HG02571 (cell line): Measurements from ENCODE around the gene SMG7.

ENCODE experiments used
- ATAC-seq: cut with Tn5 transposase; IDR thresholded peaks from one replicate; pipeline ENCODE4 v1.9.1; 2021; ENCODE audit warnings: mild to moderate bottlenecking, moderate library complexity; ENCODE audit not compliant: unreplicated experiment

SMG7 gene

DNA sequence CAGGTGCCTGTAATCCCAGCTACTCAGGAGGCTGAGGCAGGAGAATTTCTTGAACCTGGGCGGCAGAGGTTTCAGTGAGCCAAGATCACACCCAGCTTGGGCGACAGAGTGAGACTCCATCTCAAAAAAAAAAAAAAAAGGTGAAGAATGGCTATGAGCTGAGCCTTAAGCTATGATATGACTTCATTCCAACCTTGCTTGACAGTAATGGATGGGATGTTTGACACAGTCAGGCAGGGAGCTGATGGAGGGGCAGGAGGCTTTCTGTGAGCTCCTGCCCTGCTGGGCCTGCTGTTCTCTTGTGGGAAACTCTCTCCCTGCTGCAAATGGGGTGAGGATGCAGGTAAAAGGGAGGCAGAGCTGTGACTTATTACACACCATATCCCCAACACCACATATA lies 90.4 kb downstream of the SMG7 start:
- no peak for ATAC-seq

GRCh38 chr1:183565261-183565660 lies 93.0 kb downstream of the SMG7 start:
- no peak for ATAC-seq

DNA sequence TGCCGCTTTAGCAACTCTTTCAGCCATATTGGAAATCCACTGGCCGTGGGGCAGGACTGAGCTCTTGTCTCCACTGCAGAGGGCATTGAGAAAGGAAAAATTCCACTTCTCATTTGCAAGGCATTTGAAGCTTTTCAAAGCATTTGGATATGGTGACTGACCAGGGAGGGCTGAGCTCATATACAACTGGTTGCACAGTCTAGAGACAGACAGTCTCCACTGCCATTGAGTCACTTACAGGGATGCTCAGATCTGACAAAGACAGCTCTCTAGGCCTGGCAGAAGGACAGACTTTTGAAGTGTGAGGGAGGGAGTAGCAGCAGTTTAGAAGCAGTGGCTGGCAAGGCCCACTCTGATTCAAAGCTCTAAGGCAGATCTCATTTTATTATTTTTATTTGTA lies 93.7 kb downstream of the SMG7 start:
- ATAC-seq, result no peak

GRCh38 chr1:183567584-183567983 lies 95.3 kb downstream of the SMG7 start:
- no peak for ATAC-seq

DNA sequence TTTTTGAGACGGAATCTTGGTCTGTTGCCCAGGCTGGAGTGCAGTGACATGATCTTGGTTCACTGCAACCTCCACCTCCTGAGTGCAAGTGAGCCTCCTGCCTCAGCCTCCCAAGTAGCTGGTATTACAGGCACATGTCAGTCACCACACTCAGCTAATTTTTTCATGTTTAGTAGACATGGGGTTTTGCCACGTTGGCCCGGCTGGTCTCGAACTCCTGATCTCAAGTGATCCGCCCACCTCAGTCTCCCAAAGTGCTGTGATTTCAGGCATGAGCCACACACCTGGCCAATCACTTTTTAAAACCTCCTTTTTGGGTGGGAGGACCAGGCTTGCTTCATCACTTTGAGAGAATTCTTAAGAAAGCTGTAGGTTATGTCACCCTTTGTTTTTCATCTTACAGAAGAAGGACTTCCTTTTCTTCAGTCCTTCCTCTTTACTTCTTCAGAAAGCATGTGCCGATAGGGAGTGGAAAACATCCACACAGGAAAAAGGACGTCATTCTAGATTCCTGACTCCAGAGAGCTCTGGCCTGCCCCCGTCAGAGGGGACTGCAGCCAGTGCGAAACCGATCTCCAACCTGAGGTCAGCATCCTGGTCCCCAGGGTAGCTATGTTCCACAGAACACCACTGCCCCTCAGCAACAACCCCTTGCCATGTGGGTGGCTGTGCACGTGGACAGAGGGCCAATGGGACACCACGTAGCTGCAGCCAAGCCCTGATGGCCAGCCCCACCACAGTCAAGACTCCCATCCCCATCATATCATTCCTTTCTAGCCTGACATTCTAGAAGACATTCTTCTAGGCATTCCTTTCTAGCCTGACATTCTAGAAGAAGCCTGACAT lies 96.1 kb downstream of the SMG7 start:
- ATAC-seq, result no peak

DNA sequence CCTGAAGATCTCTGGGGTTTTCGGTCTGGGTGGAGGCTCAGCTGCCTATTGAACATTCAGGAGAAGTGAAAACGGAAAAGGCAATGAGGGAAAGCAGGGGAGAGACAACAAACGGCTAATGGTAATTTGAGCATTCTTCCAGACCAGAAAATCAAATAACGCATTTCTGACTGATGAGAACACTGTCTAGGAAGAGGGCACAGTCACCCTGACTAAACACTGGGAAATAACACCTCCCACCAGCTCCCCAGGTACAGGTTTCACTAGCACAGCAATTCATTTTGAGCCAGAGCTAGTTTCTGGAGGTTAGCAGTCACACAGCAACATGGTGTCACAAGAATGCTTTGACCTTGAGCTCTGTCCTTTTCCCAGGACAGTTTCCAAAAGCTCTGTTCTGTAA lies 96.8 kb downstream of the SMG7 start:
- no peak for ATAC-seq

DNA sequence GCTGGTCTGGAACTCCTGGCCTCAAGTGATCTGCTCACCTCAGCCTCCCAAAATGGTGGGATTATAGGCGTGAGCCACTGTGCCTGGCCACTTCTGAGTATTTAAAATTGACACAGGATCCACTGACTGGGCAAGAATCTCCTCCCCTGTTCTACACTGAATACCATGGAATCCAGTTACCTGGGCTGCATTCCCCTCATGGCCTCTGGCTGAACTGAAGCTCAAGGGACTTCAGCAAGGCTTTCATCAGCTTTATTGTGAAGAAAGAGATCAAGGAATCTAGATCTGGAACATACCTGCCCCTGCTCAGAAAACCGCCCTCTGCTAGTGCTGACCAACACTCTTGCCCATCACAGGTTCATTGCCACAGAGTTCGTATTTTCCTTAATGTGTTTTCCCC lies 97.5 kb downstream of the SMG7 start:
- ATAC-seq, result no peak

DNA sequence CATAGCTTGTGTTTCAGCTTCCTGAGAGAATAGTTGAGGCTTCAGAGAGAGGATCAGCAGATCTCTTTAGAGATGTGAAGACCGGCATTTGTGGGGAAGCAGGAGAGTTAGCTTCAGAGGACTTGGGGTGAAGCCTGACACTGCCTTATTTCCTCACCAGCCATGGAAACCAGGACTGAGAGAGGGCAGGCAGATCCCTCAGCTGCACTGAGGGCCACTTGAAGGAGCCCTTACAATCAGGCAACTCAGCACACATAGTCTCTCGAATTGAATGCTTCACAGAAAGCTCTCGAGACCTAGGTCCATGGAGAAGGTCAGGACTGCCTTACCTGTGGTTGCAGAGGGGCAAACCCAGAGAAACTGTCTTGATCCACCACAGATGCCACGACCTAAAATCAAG lies 98.2 kb downstream of the SMG7 start:
- ATAC-seq, result no peak

DNA sequence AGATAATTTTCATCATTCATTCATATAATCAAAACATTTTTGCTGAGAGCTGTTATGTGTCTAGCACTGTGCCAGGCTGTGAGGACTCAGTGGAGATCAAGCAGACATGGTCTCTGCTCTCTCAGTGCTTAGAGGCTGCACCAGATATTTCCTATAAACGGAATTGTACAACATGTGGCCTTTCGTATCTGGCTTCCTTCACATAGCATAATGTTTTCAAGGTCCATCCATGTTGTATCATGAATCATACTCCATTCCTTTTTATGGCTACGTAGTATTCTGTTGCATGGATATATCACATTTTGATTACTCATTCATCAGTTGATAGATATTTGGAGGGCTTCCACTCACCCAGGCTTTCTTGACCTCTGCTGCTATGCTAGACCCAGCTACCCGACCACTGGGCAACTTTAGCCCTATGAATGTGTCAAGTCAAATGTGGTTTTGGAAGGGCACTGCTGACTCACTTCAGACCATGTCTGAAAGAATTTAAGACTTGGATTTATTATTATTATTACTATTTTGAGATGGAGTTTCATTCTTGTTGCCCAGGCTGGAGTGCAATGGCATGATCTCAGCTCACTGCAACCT lies 99.5 kb downstream of the SMG7 start:
- no peak for ATAC-seq

DNA sequence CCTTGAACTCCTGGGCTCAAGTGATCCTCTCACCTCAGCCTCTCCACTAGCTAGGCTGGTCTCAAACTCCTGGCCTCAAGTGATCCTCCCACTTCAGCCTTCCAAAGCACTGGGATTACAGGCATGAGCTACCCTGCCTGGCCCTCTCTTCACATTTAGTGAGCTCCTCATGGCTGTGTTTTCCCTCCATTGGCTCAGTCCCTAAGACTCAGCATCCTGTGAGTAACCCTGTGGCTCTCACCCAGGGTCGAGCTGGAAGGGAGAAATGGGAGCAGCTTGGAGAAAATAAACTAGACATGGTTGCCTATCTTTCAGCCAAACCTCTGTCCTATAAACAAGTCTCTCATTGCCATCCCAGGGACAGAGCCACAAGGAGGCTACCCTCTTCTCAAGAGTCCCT lies 100.4 kb downstream of the SMG7 start:
- ATAC-seq, result no peak

GRCh38 chr1:183575606-183576005 lies 103.3 kb downstream of the SMG7 start:
- no peak for ATAC-seq

DNA sequence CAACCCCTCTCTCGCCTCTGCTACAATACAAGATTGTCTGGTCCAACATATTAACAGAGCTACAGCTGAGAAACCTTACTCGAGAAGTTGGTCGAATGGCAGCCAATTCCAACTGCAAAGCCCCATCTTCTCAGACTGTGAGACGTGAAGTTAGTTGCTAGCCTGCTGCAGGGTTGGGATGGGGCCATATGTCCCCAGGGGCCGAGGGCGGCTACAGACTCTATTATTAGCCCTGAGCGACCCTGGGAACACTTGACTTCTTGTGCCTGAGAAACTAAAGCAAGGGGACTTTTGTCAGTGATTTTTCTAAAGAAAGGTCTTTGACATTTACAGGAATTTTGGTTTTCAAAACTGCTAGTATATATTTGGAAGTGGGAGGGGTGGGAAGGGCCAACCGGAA lies 104.2 kb downstream of the SMG7 start:
- no peak for ATAC-seq

DNA sequence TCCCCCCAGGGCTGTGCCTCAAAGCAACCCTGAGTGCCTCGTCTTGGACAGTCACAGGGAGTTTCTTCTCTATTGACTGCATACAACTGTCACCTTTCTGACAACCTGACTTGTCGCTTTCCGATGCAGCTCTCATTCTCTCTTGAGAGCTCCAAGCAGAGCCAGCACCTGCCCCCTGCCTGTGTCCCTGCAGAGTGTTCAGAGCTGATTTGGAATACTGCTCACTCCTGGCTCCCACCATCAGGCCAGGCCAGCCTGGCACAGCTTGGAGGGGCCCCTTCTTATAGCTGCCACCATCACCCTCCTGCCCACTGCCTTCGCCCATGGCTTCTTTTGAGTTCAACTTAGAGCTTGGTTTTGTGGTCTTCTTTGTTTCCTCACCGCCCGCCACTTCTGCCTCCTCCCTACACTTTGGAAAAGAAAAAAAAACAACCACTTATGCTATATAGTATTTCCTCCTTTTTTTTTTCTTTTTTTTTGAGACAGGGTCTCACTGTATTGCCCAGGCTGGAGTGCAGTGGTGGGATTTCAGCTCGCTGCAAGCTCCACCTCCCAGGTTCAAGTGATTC lies 105.7 kb downstream of the SMG7 start:
- no peak for ATAC-seq

GRCh38 chr1:183578856-183579255 lies 106.6 kb downstream of the SMG7 start:
- no peak for ATAC-seq

- no peak for ATAC-seq
Measured at GRCh38 chr1:183580281-183580682, 108.0 kb downstream of the SMG7 start.

- no peak for ATAC-seq
Measured at GRCh38 chr1:183582021-183582713, 109.9 kb downstream of the SMG7 start.

- ATAC-seq, result no peak
Measured at GRCh38 chr1:183583466-183583865, 111.2 kb downstream of the SMG7 start.

GRCh38 chr1:183584147-183584546 lies 111.8 kb downstream of the SMG7 start:
- ATAC-seq, result no peak

GRCh38 chr1:183585038-183585437 lies 112.7 kb downstream of the SMG7 start:
- ATAC-seq, result no peak

DNA sequence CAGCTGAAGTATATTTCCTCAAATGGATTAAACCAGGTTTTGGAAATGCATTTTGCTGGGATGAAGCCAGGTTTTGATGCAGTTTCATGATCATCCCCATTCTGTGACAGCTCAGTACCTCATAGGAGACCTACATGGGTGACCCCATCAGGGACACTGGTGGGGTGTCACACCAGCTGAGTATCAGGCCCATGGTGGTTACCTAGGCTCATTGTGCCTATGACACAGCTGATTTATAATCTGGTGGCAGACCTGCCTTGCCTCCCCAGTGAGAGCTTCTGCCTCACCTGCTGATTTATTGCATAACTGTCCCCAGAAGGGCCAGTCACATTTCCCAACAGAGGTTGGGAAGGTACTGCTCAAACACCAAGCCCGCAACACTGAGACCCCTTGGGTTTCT lies 114.2 kb downstream of the SMG7 start:
- ATAC-seq, result no peak

- no peak for ATAC-seq
Measured at GRCh38 chr1:183586926-183587325, 114.6 kb downstream of the SMG7 start.

GRCh38 chr1:183588827-183589226 lies 116.5 kb downstream of the SMG7 start:
- ATAC-seq, result no peak
